Smooth muscle cell (in vitro differentiated cells): Measurements from ENCODE around the gene DNASE1. TPM values are rescaled to one million over a fixed set of nuclear protein-coding genes. Genes with fewer than 3 reads are reported as not detected.

ENCODE experiments used
- DNase-seq: peaks from one replicate; lab custom pipeline; 2025; ENCODE audit not compliant: unreplicated experiment; lab: John Stamatoyannopoulos, UW
- H2AFZ ChIP-seq: fragments of 200-600 bp; sonication (generic); 2 replicates; pipeline ENCODE4 v1.6.0; 2016; ENCODE audit warnings: antibody characterized with exemption, low read depth, mild to moderate bottlenecking
- H3F3A ChIP-seq: fragments of 200-600 bp; sonication (generic); 2 replicates; pipeline ENCODE4 v1.6.0; 2017; ENCODE audit warnings: antibody characterized with exemption, low read depth
- H3K27ac ChIP-seq: fragments of 200-600 bp; sonication (generic); 2 replicates; pipeline ENCODE4 v1.5.1; 2016; ENCODE audit warnings: low read depth, mild to moderate bottlenecking
- H3K27me3 ChIP-seq: fragments of 200-600 bp; sonication (generic); 2 replicates; pipeline ENCODE4 v1.6.1; 2016; ENCODE audit warnings: low read depth, mild to moderate bottlenecking
- H3K36me3 ChIP-seq: fragments of 200-600 bp; sonication (generic); 2 replicates; pipeline ENCODE4 v1.5.1; 2016; ENCODE audit warnings: low read depth
- H3K4me1 ChIP-seq: fragments of 200-600 bp; sonication (generic); 2 replicates; pipeline ENCODE4 v1.5.1; 2016; ENCODE audit warnings: low read depth
- H3K4me2 ChIP-seq: fragments of 200-600 bp; sonication (generic); 2 replicates; pipeline ENCODE4 v1.6.0; 2016; ENCODE audit warnings: mild to moderate bottlenecking
- H3K4me3 ChIP-seq: fragments of 200-600 bp; sonication (generic); 2 replicates; pipeline ENCODE4 v1.5.1; 2016; ENCODE audit warnings: mild to moderate bottlenecking
- H3K79me2 ChIP-seq: fragments of 200-600 bp; sonication (generic); 2 replicates; pipeline ENCODE4 v1.6.0; 2016; ENCODE audit warnings: low read depth, mild to moderate bottlenecking
- H3K9ac ChIP-seq: fragments of 200-600 bp; sonication (generic); 2 replicates; pipeline ENCODE4 v1.6.0; 2016; ENCODE audit warnings: low read depth
- H3K9me3 ChIP-seq: fragments of 200-600 bp; sonication (generic); replicated peaks from 2 replicates; pipeline ENCODE4 v1.5.1; 2016; ENCODE audit warnings: low read depth
- H4K20me1 ChIP-seq: fragments of 200-600 bp; sonication (generic); 2 replicates; pipeline ENCODE4 v1.6.0; 2016; ENCODE audit warnings: low read depth
- WGBS: methylation state at CpG from one replicate; pipeline ENCODE4 v1.1.7; 2016; ENCODE audit warnings: low lambda C conversion rate; 5-methylcytosine and 5-hydroxymethylcytosine counted together
- polyA plus RNA-seq: library from polyadenylated mRNA; unstranded; fragments of >200 nt; fragmentation: Nextera tagmentation; extraction: Ambion mirVana; gene quantifications from 2 replicates; pipeline ENCODE4 v1.2.1, GENCODE V29; 2016
- total RNA-seq: library from RNA; depleted of rRNA; stranded (reverse); fragments of >200 nt; gene quantifications from 2 replicates; pipeline ENCODE4 v1.2.3, GENCODE V29; 2014
- TF ChIP-seq, protein P1 (sequence below): fragments of 200-600 bp; sonication (generic); IDR thresholded peaks from 2 replicates; pipeline ENCODE4 v1.5.1; 2017; ENCODE audit warnings: borderline replicate concordance, mild to moderate bottlenecking, antibody characterized with exemption; ENCODE audit not compliant: insufficient read depth, poor library complexity, severe bottlenecking

Gene DNASE1, protein sequence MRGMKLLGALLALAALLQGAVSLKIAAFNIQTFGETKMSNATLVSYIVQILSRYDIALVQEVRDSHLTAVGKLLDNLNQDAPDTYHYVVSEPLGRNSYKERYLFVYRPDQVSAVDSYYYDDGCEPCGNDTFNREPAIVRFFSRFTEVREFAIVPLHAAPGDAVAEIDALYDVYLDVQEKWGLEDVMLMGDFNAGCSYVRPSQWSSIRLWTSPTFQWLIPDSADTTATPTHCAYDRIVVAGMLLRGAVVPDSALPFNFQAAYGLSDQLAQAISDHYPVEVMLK
- 21.9 and 37.8 TPM in 2 replicates for total RNA-seq
- polyA plus RNA-seq, result 8.1 and 11.9 TPM in 2 replicates

DNA sequence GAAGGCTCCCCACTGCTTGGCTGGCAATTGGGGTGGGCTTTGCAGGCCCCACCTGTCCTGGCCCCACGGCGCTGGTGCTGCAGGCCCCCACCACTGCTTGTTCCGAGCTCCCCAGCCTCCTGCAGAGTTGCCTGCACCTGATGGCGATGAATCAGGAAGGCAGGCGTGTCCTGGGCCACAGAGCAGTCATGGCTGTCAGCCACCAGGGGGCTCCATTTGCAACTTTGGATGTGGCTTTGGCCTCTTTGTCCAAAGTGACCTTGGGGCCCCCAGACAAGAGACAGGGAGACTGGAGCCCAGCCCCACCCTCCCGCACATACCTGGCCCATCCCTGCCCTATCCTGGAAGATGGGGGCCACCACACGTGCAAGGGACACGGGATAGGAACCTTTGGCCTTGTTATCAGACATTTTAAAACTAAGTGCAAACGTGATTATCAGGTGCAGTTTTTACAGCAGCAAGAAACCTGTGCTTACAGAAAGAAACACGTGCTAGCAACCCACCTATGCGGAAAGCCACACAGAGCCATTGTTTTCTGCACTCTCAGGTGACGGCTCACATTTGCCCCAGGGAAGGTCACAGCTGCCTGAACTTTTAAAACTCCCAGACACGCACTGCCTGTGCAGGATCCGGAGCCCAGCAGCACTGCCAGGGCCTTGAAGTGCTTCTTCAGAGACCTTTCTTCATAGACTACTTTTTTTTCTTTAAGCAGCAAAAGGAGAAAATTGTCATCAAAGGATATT is at the start of gene DNASE1:
Gene DNASE1, plus strand, starts transcription at position 443 of the 743 bp plus-strand sequence. CDS start 683 bp downstream, outside the sequence.
- TF ChIP-seq, protein P1, sequence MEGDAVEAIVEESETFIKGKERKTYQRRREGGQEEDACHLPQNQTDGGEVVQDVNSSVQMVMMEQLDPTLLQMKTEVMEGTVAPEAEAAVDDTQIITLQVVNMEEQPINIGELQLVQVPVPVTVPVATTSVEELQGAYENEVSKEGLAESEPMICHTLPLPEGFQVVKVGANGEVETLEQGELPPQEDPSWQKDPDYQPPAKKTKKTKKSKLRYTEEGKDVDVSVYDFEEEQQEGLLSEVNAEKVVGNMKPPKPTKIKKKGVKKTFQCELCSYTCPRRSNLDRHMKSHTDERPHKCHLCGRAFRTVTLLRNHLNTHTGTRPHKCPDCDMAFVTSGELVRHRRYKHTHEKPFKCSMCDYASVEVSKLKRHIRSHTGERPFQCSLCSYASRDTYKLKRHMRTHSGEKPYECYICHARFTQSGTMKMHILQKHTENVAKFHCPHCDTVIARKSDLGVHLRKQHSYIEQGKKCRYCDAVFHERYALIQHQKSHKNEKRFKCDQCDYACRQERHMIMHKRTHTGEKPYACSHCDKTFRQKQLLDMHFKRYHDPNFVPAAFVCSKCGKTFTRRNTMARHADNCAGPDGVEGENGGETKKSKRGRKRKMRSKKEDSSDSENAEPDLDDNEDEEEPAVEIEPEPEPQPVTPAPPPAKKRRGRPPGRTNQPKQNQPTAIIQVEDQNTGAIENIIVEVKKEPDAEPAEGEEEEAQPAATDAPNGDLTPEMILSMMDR, result peak; percentile 56
- no peak within 1 kb of the TSS for H3K9ac ChIP-seq
- H3K4me1 ChIP-seq, result no peaks in the 10 kb centered on the region
- no peaks in the 10 kb centered on the region for H3F3A ChIP-seq
- no peak within 1 kb of the TSS for H3K27ac ChIP-seq
- H3K9me3 ChIP-seq, result no peaks in the 10 kb centered on the region
- whole genome bisulfite sequencing, result 68% methylated on average over 14 of the region's 14 CpGs
- peak within 1 kb of the TSS; percentile 40 for H3K4me3 ChIP-seq
- no peaks in the 10 kb centered on the region for H4K20me1 ChIP-seq
- no peak within 1 kb of the TSS for H3K4me2 ChIP-seq
- no peaks in the 10 kb centered on the region for H3K36me3 ChIP-seq
- H2AFZ ChIP-seq, result no peak within 1 kb of the TSS
- DNase-seq, result no peak
- H3K27me3 ChIP-seq, result no peaks in the 10 kb centered on the region
- no peaks in the 10 kb centered on the region for H3K79me2 ChIP-seq

DNA sequence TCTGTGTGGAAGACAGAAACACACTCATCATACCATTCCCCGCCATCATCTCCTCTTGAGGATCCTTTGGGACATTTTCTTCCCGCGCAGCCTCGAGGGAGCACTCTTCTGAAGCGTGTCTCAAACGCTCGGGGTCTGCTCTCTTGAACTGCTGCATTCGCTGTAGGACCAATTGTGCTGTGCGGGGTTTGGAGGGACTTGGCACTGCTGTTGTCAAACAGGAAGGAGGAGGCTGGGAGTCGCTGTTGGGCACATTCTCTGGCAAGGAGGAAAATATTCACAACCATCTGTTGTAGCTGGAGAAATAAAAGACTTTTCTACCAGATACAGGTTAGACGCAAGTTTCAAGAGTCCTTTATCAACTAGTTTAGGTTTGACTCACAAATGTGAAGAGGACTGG is 48.0 kb upstream of the DNASE1 start:
- no peaks in the 10 kb centered on the region for H3F3A ChIP-seq
- DNase-seq, result no peak
- H3K9me3 ChIP-seq, result no peaks in the 10 kb centered on the region
- WGBS, result 90% methylated on average over 11 of the region's 11 CpGs
- no peak overlapping the region for H2AFZ ChIP-seq
- H3K4me3 ChIP-seq, result no peak overlapping the region
- TF ChIP-seq, protein P1, result no peak
- H3K4me2 ChIP-seq, result no peak overlapping the region
- no peaks in the 10 kb centered on the region for H3K4me1 ChIP-seq
- no peaks in the 10 kb centered on the region for H3K27me3 ChIP-seq
- no peak overlapping the region for H3K9ac ChIP-seq
- peaks cover 12% of the 10 kb centered on the region for H3K79me2 ChIP-seq
- H3K27ac ChIP-seq, result no peak overlapping the region
- peaks cover 5% of the 10 kb centered on the region for H3K36me3 ChIP-seq
- no peaks in the 10 kb centered on the region for H4K20me1 ChIP-seq

DNA sequence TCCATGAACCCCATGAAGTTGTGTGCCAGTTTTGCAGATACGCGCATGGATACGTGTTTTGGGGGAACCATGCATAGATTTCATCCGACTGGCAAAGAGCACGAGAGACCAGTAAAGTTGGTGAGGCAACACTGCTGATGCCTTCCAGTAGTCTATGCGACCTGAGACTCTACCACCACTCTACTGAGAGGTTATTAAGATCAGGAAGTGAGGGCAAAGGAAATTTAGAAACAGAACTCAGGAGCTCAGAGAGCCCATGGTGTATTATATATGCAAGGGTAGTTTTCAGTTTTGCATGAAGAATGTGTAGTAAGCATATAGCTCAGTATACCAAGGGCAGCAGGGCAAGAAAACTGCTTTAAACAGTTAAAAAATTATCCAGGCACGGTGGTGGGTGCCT is 47.3 kb upstream of the DNASE1 start:
- DNase-seq, result no peak
- Histone ChIP-seq H3K4me1 (no peaks in the 10 kb centered on the region), H3K36me3 (peaks cover 5% of the 10 kb centered on the region), H3K4me3 (no peak overlapping the region), H4K20me1 (no peaks in the 10 kb centered on the region), H3K4me2 (no peak overlapping the region), H3K27ac (no peak overlapping the region), H3K9me3 (no peaks in the 10 kb centered on the region), H3K27me3 (no peaks in the 10 kb centered on the region), H3F3A (no peaks in the 10 kb centered on the region), H3K9ac (no peak overlapping the region), H3K79me2 (peaks cover 17% of the 10 kb centered on the region), H2AFZ (no peak overlapping the region)
- WGBS, result 94% methylated on average over 7 of the region's 7 CpGs
- TF ChIP-seq, protein P1, result no peak

DNA sequence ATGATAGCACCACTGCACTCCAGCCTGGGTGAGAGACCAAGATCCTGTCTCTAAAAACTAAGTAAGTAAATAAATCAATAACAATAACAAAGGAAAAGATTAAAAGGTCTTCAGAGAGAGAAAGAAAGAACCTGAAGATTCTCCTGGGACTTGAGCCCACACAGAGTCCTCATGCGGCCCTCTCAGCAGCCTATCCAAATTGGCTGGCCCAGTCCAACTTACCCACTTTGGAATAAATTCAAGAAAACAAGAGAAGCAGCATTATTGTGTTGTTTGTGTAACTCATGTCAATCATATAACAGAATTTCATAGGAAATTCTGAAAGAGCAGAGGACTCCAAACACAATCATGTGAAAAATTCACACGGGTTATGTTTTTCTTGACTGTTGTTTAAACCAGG is 46.9 kb upstream of the DNASE1 start:
- H3K36me3 ChIP-seq, result peaks cover 5% of the 10 kb centered on the region
- no peak overlapping the region for H3K4me2 ChIP-seq
- no peak overlapping the region for H2AFZ ChIP-seq
- H3F3A ChIP-seq, result no peaks in the 10 kb centered on the region
- DNase-seq, result no peak
- no peaks in the 10 kb centered on the region for H3K4me1 ChIP-seq
- no peaks in the 10 kb centered on the region for H3K27me3 ChIP-seq
- H3K9ac ChIP-seq, result no peak overlapping the region
- H3K27ac ChIP-seq, result no peak overlapping the region
- WGBS, result 99% methylated on average over 2 of the region's 2 CpGs
- TF ChIP-seq, protein P1, result no peak
- H3K9me3 ChIP-seq, result no peaks in the 10 kb centered on the region
- H4K20me1 ChIP-seq, result no peaks in the 10 kb centered on the region
- H3K4me3 ChIP-seq, result no peak overlapping the region
- H3K79me2 ChIP-seq, result peaks cover 22% of the 10 kb centered on the region
